ENCODE data around the gene UHRF1.
A peak's percentile ranks its signal among the peaks of the same experiment; 100 is the strongest.
"Not testable (repeated sequence)": the region's sequence is repeated elsewhere in the genome, so short reads cannot be mapped to it uniquely, and the experiment has no call there.

Gene UHRF1

DNA sequence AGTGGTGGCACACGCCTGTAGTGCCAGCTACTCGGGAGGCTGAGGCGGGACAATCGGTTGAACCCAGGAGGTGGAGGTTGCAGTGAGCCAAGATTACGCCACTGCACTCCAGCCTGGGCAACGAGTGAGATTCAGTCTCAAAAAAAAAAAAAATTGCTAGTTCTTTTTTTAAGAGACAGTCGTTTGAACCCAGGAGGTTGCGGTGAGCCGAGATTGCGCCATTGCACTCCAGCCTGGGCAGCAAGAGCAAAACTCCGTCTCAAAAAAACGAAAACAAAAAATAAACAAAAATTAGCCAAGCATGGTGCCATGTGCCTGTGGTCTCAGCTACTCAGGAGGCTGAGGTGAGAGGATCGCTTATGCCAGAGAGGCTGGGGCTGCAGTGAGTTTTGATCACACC, 8.4 kb upstream of the UHRF1 start:
- not testable (repeated sequence) for DNase-seq (ENCODE audit: low read depth in 3 of 3)

DNA sequence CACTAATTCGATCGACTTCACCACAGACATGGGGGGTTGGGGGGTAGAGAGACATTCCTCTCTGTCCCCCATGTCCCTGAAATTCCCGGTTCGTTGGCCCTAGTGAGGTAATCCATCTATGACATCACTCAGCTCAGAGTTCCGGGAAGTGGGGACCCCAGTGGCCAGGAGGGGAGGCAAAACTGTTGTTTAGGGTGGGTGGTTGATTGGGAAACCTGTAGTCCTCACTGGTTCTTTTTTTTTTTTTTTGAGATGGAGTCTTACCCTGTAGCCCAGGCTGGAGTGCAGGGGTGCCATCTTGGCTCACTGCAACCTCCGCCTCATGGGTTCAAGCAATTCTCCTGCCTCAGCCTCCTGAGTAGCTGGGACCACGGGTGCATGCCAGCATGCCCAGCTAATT, 6.5 kb upstream of the UHRF1 start, which contains the start of gene ARRDC5:
ARRDC5 (minus strand) TSS at position 101 of the 400 bp plus-strand sequence; CDS start at position 30, 71 bp downstream.
- no peak for DNase-seq (ENCODE audit: low read depth in 3 of 3)

DNA sequence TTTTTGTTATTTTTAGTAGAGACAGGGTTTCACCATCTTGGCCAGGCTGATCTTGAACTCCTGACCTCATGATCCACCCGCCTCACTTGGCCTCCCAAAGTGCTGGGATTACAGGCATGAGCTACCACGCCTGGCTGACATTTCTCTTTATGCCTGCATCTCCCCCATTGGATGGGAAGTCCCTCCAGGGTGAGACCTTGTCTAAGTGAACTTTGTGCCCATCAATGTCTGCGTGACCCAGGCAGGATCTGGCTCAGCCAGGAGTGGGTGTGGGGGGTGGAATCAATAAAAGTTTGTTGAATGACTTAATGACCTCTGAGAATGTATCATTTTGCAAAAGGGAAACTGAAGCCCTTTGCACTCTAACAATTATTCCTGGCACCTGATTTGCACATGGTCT, 4.8 kb upstream of the UHRF1 start:
- no peak for DNase-seq (ENCODE audit: low read depth in 3 of 3)

DNA sequence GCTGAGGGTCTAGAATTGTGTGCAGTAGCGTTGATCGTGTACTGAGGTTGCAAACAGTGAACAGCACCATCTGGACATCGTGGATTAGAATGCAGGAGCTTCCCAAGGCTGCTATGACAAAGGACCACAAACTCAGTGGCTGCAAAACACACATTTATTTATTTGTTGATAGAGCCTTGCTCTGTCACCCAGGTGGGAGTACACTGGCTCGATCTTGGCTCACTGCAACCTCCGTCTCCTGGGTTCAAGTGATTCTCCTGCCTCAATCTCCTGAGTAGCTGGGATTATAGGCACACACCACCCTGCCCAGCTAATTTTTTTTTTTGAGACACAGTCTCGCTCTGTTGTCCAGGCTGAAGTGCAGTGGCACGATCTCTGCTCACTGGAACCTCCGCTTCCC, 2.3 kb upstream of the UHRF1 start:
- DNase-seq (ENCODE audit: low read depth in 3 of 3), result no peak

DNA sequence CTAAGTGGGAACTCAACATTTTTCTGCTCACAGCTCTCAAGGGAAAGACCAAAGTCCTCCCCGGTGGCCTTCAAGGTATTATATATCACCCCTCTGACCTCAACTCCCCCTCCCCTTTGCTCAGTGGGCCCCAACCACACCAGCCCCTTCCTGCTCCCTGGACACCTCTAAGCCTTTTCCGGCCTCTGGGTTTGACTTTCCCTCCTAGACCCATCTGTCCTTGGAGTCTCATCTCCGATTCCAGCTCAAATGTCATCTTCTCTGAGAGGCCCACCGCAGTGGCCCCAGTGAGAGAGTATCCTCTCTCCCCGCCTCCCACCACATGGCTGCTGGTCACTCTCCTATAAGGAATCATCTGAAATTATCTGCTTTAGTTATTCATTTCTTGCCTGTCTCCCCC, 941 bp upstream of the UHRF1 start:
- DNase-seq (ENCODE audit: low read depth in 3 of 3), result no peak

DNA sequence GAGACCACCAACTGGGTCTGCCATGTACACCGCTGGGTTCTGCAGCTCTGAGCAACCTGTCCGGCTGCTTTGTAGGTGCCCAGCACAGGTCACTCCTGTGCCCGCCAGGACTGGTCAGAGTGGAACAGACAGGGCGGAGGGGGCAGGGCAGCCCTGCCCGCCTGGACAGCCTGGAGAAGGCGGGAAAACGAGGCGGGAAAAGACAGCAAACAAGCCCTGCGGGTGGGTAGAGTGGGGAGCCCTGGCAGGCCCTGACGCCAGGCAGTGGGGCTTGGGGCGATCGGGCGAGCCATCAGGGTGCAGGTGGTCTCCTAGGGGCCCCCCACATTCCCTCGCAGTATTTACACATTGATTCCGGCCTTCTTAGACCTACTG, 533 bp upstream of the UHRF1 start:
- DNase-seq (ENCODE audit: low read depth in 3 of 3), result no peak

DNA sequence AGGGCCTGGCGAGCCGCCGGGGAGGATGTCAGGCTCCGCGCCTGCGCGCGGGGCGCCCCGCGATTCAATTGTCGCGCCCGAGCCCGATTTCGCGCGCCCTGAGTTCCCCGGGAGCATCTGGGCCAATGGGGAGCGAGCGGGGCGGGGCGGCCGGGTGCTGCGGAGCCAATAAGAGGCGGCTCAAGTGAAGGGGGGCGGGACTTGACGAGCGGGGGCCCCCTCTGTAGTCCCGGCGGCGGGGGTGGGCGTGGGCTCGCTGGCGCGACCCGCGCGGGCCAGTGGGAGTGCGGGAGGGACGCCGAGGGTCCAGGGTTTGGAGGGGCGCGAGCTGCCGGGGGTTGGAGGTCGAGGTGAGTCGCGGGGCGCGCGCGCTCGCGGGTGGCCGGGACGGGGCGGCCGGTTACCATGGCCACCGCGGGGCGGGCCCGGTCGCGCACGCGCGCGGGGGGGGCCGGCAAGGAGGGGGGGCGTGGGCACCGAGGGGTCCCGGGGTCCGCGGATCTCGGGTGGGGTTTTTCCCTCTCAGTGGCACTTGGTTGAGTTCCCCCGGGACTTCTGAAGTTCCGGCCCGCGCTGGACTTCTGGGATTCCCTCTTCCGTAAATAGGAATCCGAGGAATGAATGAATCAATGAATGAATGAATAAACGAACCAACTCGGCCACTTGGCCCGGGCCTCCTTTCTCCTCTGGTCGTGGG, 744 bp downstream of the UHRF1 start:
- DNase-seq (ENCODE audit: low read depth in 3 of 3), result peak; percentile 87 to 95 (median 90)

DNA sequence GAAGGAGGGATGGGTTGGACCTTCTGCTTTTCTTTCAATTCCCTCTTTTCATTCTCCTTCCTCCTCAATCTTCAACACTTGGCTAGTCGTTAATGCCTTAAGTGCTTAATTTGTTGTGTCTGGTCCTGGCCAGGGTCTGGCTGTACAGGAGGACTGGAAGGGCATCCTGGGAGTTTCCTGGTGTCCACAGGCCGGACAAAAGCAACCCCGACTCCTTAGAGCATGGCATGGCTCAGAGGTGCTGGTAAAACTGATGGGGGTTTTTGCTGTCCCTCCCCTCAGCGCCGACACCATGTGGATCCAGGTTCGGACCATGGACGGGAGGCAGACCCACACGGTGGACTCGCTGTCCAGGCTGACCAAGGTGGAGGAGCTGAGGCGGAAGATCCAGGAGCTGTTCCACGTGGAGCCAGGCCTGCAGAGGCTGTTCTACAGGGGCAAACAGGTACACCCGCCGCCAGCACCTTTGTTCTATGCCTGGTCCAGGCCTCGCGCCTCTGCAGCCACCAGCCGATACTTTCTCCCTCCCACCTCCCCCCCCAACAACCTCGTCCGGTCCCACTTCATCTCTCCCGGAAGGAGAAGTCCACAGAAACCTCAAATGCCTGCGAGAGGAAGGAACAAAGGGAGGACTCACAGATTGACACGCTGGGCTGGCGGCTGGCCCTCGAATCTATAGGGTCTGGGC, 1.4 kb downstream of the UHRF1 start:
- no peak for DNase-seq (ENCODE audit: low read depth in 3 of 3)

DNA sequence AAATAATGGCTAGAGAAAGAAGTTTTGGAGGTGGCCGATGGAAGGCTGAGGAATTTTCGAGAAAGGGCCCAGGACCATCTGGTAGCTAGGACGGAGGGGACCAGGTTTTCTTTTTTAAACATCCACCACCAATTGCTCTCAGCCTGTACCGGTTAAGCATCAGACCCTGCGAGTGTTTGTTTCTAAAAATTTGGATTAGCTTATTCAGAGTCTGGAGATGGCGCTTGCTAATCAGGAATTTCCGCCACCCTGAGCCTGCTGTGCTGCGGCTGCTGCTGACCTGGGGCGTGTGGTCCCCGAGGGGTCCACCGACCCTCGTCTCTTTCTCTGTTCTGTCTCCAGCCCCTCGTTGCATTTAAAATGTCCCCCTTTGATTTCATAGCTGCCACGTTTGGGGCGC, 2.0 kb downstream of the UHRF1 start:
- no peak for DNase-seq (ENCODE audit: low read depth in 3 of 3)

DNA sequence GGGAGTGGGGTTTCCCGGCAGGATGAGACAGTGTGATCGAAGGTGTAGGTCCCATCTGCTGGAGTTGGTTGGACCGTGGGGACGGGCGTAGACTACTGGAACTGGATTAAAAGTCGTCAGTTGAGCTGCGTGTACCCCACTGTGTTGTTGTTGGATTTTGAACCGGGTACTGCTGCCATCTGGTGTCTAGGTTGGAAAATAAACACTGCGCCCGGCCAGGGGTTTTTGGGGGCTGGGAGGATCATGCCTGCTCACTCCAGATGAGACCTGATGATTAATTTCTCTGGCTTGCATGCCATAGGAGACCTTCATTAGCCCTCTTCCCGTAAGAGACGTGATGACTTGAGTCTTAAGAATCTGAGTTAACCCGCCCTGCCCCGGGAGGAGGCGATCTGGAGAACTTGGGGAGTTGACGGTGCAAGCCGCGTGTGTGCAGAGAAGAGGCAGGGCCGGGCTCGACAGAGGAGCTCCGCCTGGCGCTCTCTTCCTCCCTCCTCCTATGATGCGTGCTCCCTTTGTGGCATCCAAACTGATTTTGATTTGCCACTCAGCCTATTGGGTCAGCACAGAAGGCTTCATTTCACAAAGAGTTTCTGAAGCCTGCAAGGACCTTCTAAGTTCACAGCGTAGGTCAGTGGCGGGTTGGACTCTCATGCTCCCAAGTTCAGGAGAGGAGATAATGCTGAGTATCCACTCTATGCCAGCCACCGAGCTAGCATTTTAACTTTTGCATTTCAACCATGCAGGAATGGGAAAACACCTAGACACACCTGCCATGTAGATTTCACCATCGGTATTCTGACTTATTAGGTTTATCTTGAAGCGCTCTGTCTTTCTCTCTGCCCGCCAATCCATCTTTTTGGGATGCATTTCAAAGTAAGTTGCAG, 2.7 kb downstream of the UHRF1 start:
- peak; percentile 52 to 72 (median 66) for DNase-seq (ENCODE audit: low read depth in 3 of 3)

DNA sequence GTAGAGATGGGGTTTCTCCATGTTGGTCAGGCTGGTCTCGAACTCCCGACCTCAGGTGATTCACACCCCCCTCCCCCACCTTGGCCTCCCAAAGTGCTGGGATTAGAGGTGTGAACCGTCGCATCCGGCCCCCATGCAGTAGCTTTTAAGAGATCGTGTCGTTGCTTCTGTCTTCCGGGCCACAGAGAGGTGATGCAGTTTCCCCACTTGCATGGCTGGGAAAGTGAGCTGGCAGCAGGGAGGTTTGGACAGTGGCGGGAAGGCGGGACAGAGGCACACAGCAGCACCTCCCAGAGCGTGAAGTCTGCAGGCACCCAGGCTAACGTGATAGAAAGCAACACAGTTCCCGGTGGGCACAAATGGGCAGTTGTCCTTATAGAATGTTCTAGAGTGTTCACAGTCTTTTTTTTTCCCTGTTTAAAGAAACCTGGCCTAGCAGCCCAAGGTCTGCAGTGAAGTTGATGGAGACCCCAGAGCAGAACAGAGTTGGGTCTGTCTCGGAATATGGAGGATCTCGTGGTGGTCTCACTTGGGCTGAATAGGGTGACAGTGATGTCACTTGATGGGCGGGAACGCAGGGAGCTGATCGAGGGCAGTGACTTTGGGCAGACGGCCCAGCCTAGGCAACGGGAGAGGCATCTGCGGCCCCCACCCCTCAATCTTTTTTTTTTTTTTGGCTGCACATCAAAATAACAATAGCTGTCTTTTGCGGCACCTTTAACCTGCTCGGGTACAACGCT, 4.9 kb downstream of the UHRF1 start:
- DNase-seq (ENCODE audit: low read depth in 3 of 3), result no peak

DNA sequence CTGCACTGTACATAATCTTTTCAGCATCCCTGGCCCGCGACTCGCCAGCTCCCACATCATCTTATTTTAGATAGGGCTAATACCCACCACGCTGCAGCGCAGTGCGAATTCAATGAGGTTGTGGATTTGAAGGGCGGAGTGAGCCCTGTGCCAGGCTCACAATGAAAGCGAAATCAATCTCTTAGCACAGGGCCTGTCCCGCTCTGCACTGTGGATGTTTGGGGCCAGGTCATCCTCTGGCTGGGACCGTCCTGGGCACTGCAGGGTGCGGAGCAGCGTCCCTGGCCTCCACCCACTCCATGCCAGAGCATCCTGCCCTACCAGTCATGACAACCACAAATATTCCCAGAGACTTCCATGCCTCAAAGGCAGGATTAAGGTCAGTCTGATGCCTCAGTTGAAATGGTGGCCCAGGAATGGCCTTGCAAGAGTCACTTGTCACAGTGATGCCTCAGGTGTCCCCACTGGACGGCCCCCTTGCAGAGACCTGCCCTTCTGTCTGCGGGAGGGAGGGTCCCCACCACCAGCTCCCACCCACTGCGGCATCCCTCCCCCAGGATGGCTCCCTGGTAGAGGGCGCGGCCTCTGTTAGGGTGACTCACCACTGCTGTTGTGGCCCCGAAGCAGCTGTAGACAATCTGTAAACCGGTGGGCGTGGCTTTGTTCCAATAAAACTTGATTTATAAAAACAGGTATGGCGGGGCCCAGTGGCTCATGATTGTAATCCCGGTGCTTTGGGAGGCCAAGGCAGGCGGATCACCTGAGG, 5.6 kb downstream of the UHRF1 start:
- peak; percentile 36 to 64 (median 50) for DNase-seq (ENCODE audit: low read depth in 3 of 3)

DNA sequence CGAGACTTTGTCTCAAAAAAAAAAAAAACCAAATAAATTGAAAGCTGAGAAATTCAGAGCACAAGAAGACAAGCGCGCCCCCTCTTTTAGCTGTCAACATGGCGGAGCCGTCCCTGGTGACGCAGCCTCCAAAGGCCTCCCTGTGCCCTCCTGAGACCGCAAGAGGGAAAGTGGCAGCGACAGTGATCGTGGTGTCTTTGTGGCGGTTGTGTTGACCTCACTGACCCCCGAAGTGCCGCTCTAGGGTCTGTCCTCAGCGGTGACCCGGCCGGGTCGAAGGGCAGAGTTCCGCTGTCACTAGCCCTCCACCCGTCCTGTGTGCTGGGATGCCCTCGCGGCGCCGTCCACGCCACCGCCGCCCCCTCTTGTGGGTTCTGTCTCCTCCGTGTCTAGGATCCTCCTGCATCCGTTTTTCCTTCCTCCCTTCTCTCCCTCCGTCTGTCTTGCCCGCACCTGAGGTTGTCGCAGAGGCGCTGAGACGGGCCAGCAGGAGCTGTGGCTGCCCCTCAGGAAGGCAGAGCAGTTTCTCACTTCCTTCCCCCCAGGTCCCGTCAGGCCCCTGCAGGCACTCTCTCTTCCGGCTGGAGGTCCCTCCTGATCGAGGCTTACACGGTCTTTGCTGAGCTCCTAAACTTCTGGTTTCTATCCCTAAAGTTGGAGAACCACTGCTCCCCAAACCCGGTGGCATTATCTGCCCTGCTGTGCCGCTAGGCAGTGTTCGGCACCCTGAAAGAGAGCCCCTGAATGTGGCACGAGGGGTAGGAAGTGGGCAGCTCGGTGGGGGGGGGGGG, 7.2 kb downstream of the UHRF1 start:
- DNase-seq (ENCODE audit: low read depth in 3 of 3), result no peak

DNA sequence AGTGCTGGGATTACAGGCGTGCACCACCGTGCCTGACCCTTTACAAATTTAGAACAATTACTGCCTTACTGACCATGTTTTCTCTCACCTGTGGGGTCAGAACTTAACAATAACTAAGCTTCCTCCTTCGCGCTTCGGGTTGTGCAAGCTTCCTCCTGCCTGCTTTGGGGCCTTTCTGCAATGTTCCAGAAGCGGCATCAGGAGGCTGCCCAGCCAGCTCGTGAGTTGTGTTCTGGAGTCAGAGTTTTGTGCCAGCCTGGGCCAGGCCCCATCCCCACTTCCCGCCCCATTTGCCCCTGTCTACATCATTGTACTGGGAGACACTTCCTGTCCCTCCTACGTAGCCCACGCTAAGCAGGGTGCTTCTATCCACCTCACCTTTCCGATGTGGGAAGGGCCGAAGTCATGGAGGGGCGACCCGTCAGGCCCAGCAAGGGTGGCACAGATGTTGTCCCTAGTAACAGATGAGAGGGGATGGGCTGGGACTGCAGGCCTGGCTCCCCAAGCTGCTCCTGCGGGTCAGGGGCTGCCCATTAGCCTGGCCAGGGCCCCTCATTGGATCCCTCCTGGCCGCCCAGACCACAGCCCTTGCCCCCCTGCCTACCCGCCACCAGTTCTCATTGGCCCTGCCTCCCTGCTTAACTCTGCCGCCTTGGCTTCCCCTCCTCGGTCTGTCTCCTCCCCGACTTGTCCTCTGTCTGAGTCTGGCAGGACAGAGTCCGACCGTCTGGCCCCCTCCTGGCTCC, 13.4 kb downstream of the UHRF1 start:
- DNase-seq (ENCODE audit: low read depth in 3 of 3), result no peak

DNA sequence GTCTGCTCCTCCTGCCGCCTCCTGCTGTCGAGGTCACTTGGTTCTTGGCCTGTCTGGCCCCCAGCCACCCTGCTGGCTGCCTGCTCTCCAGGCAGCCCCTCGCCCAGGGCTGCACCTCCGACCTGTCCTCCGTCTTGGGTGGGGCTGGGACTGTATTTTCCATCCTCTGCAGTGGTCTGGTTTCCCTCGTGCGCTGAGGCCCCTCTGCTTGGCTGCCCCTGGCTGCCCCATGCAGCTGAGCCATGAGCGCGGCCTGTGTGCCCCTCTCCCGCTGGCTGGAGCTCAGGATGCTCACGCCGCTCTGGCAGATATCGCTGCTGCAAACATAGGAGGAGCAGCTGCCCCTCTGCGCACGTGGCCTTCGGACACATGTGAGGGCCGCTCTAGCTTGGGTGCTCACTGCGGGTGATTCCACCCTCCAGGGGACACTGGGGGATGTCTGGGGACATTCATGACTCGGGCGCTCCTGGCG, 14.0 kb downstream of the UHRF1 start:
- DNase-seq (ENCODE audit: low read depth in 3 of 3), result no peak

DNA sequence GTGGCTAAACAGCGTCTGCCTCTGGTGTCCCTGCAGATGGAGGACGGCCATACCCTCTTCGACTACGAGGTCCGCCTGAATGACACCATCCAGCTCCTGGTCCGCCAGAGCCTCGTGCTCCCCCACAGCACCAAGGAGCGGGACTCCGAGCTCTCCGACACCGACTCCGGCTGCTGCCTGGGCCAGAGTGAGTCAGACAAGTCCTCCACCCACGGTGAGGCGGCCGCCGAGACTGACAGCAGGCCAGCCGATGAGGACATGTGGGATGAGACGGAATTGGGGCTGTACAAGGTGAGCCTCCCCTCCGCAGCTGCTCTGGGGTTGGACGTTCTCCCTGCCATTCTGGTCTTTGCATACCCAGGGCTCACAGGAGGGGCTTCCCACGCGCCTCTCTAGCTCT, 19.9 kb downstream of the UHRF1 start:
- no peak for DNase-seq (ENCODE audit: low read depth in 3 of 3)

DNA sequence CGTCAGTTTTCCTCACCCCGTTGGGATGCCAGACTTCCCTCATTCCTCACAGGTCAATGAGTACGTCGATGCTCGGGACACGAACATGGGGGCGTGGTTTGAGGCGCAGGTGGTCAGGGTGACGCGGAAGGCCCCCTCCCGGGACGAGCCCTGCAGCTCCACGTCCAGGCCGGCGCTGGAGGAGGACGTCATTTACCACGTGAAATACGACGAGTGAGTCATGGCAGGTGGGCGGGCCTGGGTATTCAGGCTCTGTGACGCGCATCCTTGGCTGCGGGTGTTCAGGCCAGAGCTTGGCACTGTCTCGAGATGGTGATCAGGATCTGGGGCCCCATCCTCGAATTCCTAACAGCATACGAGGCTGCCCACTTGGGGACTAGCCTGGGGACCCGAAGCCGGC, 21.4 kb downstream of the UHRF1 start:
- DNase-seq (ENCODE audit: low read depth in 3 of 3), result no peak

DNA sequence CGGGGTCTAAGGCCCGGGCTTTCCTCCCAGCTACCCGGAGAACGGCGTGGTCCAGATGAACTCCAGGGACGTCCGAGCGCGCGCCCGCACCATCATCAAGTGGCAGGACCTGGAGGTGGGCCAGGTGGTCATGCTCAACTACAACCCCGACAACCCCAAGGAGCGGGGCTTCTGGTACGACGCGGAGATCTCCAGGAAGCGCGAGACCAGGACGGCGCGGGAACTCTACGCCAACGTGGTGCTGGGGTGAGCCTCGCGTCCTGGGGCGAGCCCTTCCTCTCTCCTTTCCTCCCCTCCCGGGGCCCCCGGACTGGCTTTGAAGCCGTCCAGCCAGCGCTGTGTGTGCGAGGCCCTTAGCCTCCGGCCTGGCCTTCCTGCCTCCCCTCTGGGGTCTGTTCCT, 23.4 kb downstream of the UHRF1 start:
- DNase-seq (ENCODE audit: low read depth in 3 of 3), result no peak

DNA sequence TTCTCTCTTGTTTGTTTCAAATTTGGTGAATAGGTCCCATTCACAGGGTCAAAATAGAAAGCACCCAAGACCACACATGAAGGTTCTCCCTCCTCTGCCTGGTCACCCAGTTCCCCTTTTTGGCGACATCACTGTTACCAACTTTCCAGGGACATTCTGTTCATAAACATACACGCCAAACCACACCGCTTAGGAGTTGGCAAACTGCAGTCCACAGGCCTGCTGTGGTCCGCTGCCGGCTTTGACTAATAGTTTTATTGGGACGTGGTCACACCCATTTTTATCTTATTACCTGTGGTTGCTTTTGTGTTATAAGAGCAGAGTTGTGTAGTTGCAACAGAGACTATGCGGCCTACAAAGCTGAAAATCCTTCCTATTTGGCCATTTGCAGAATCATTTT, 24.2 kb downstream of the UHRF1 start:
- no peak for DNase-seq (ENCODE audit: low read depth in 3 of 3)
